CD4-positive, CD25-positive, alpha-beta regulatory T cell (primary cell): ENCODE data around the gene LRPAP1. TPM values are rescaled to one million over a fixed set of nuclear protein-coding genes. Genes with fewer than 3 reads are reported as not detected.

Experiments used
- ATAC-seq, 2 donors: fragments of 150-1000 bp; cut with Tn5 transposase; one replicate each; pipeline ENCODE4 v1.10.0; 2021; ENCODE audit warnings: low read depth in 2 of 2, moderate number of reproducible peaks in 2 of 2, moderate library complexity in 1 of 2
- DNase-seq, 3 donors: peaks; one replicate each; pipeline versions ENCODE4 v3.0.0 to v3.0.0-alpha.2; 2012 to 2022; ENCODE audit warnings: mixed read lengths in 1 of 3
- H3K27ac ChIP-seq: one replicate; pipeline ENCODE4 v1.7.0; 2013; ENCODE audit warnings: mild to moderate bottlenecking, low read length; ENCODE audit not compliant: insufficient read depth, poor library complexity, severe bottlenecking
- H3K27me3 ChIP-seq: one replicate; pipeline ENCODE4 v1.7.0; 2013; ENCODE audit warnings: low read length; ENCODE audit not compliant: control insufficient read depth, insufficient read depth
- H3K36me3 ChIP-seq: one replicate; pipeline ENCODE4 v1.7.0; 2013; ENCODE audit warnings: mild to moderate bottlenecking, low read length, moderate library complexity; ENCODE audit not compliant: control insufficient read depth, insufficient read depth
- H3K4me1 ChIP-seq: 2 replicates; pipeline ENCODE4 v1.7.0; 2013; ENCODE audit warnings: mild to moderate bottlenecking, low read length; ENCODE audit not compliant: insufficient read depth, control insufficient read depth, poor library complexity, severe bottlenecking
- H3K4me3 ChIP-seq: one replicate; pipeline ENCODE4 v1.7.0; 2013; ENCODE audit warnings: low read depth, mild to moderate bottlenecking, low read length, moderate library complexity
- H3K9me3 ChIP-seq, 2 experiments: 1 replicate in 1 of 2; 2 replicates in 1 of 2; pipeline ENCODE4 v1.7.0; 2013; ENCODE audit warnings: low read length in 2 of 2, mild to moderate bottlenecking in 1 of 2, moderate library complexity in 1 of 2; ENCODE audit not compliant: control insufficient read depth in 2 of 2
- H3K27ac Mint-ChIP-seq, 3 donors: one replicate each; pipeline ENCODE4 v1.8.0; 2020 to 2022; ENCODE audit warnings: mild to moderate bottlenecking in 3 of 3, mixed read lengths in 3 of 3, moderate library complexity in 2 of 3
- H3K27me3 Mint-ChIP-seq: one replicate; pipeline ENCODE4 v1.8.0; 2022; ENCODE audit warnings: mild to moderate bottlenecking, mixed read lengths
- H3K36me3 Mint-ChIP-seq: one replicate; pipeline ENCODE4 v1.8.0; 2020; ENCODE audit warnings: mixed read lengths
- H3K4me1 Mint-ChIP-seq, 4 donors: one replicate each; pipeline ENCODE4 v1.8.0; 2020 to 2022; ENCODE audit warnings: mixed read lengths in 4 of 4, mild to moderate bottlenecking in 1 of 4
- H3K4me3 Mint-ChIP-seq, 4 donors: one replicate each; pipeline ENCODE4 v1.8.0; 2020 to 2022; ENCODE audit warnings: mild to moderate bottlenecking in 4 of 4, mixed read lengths in 4 of 4, moderate library complexity in 3 of 4
- H3K9me3 Mint-ChIP-seq, 7 donors: one replicate each; pipeline ENCODE4 v1.8.0; 2020 to 2022; ENCODE audit warnings: mixed read lengths in 7 of 7, mild to moderate bottlenecking in 3 of 7, moderate library complexity in 2 of 7
- polyA plus RNA-seq, 4 donors: library from polyadenylated mRNA; unstranded; fragments of 300-500 nt; fragmentation: Illumina TruSeq; gene quantifications; one replicate each; pipeline ENCODE4 v1.2.3, GENCODE V29; 2021
- total RNA-seq: library from RNA; stranded (reverse); gene quantifications from one replicate; pipeline ENCODE4 v1.2.3, GENCODE V29; 2022

Gene LRPAP1
- total and polyA plus RNA-seq, 5 donors from 2014 or later = 78.4 to 111 (median 99.2) TPM

DNA sequence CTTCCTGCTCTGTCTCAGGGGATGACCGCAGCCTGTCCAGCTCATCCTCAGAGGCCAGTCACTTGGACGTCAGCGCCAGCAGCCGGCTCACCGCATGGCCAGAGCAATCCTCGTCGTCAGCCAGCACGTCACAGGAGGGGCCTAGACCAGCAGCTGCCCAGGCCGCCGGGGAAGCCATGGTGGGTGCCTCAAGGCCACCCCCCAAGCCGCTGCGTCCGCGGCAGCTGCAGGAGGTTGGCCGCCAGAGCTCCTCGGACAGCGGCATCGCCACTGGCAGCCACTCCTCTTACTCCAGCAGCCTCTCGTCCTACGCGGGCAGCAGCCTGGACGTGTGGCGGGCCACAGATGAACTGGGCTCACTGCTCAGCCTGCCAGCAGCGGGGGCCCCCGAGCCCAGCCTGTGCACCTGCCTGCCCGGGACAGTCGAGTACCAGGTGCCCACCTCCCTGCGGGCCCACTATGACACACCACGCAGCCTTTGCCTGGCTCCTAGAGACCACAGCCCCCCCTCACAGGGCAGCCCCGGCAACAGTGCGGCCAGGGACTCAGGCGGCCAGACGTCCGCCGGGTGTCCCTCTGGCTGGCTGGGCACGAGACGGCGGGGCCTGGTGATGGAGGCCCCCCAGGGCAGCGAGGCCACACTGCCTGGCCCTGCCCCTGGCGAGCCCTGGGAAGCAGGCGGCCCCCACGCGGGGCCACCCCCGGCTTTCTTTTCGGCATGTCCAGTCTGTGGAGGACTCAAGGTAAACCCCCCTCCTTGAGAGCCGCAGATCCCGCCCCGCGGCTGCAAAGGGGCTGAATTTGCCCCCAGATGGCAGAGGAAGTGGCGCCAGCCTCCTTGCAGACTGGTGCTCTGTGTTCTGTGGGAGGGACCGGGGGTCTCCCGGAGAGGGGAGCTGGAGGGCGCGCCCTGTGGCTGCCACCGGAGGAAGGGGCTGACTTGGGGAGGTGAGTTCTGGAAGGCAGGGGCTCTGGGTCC, 39.2 kb downstream of the LRPAP1 start:
- Mint-ChIP-seq H3K27ac (no peak overlapping the region), H3K4me1 (no peaks in the 10 kb centered on the region), H3K36me3 (no peaks in the 10 kb centered on the region), H3K27me3 (peaks cover 21% of the 10 kb centered on the region), H3K4me3 (no peak overlapping the region), H3K9me3 (peaks cover 0 to 1% (median 0%) of the 10 kb centered on the region in 7 donors)
- H3K4me3 ChIP-seq = no peak overlapping the region
- no peaks in the 10 kb centered on the region for H3K9me3 ChIP-seq
- no peaks in the 10 kb centered on the region for H3K36me3 ChIP-seq
- no peak for ATAC-seq
- H3K4me1 ChIP-seq = no peaks in the 10 kb centered on the region
- DNase-seq = no peak
- H3K27me3 ChIP-seq = no peaks in the 10 kb centered on the region
- no peak overlapping the region for H3K27ac ChIP-seq

DNA sequence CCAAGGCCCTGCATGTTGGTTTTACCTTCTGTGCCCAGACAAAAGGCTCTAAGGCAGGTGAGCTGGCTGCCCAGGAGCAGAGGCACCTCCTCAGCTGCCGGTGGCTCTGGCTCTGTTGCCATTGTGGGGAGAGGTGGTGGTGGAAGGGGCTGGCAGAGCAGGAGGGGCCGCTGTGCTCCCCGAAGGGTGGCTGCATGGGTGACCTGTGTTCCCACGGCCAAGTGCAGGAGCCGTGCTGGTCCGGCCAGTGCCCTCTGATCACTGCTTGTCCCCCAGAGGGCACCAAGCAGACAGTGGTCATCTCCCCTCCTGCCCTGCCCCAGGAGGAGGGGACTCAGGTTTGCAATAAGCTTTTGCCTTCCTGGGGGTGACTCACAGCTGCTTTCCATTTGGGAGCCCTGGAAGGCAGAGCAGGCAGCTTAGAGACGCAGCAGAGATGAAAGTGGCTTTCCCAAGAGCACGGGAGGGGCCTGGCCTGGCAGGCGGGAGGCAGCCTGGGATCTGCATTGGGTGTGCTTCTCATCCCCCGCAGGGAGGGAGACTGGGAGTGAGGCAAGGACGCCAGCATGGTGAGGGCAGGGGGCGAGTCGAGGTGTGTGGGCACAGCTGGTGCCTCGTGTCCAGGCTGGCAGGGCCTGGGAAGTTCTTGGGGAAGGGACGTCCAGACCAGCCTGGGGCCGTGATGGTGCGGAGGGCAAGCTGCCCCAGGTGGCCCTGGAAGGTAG, 40.4 kb downstream of the LRPAP1 start:
- peaks cover 21% of the 10 kb centered on the region for H3K27me3 Mint-ChIP-seq

GRCh38 chr4:3489451-3489962, 42.7 kb downstream of the LRPAP1 start:
- H3K36me3 Mint-ChIP-seq = no peaks in the 10 kb centered on the region
- H3K4me1 Mint-ChIP-seq = peaks cover 0 to 5% (median 2%) of the 10 kb centered on the region in 4 donors
- no peaks in the 10 kb centered on the region for H3K9me3 ChIP-seq
- H3K27me3 Mint-ChIP-seq = peaks cover 17% of the 10 kb centered on the region
- no peak overlapping the region for H3K27ac Mint-ChIP-seq
- ATAC-seq (no peak), DNase-seq (no peak)
- peaks cover 9% of the 10 kb centered on the region for H3K4me1 ChIP-seq
- H3K27me3 ChIP-seq = no peaks in the 10 kb centered on the region
- no peak overlapping the region for H3K27ac ChIP-seq
- H3K4me3 ChIP-seq = no peak overlapping the region
- no peaks in the 10 kb centered on the region for H3K36me3 ChIP-seq
- no peak overlapping the region for H3K4me3 Mint-ChIP-seq
- peaks cover 0 to 3% (median 0%) of the 10 kb centered on the region in 7 donors for H3K9me3 Mint-ChIP-seq

More for the DNA sequence above, 40.4 kb downstream of the LRPAP1 start:
- Mint-ChIP-seq H3K9me3 (peaks cover 0 to 1% (median 0%) of the 10 kb centered on the region in 7 donors), H3K4me3 (no peak overlapping the region), H3K36me3 (no peaks in the 10 kb centered on the region), H3K4me1 (no peaks in the 10 kb centered on the region), H3K27ac (peak overlapping the region in 1 of 3 donors; percentile 64)
- ATAC-seq (no peak), DNase-seq (no peak)
- Histone ChIP-seq H3K27ac (no peak overlapping the region), H3K4me3 (no peak overlapping the region), H3K9me3 (no peaks in the 10 kb centered on the region), H3K36me3 (no peaks in the 10 kb centered on the region), H3K4me1 (no peaks in the 10 kb centered on the region), H3K27me3 (no peaks in the 10 kb centered on the region)

- Histone ChIP-seq H3K4me3 (no peak overlapping the region), H3K4me1 (peaks cover 9% of the 10 kb centered on the region), H3K36me3 (no peaks in the 10 kb centered on the region), H3K27ac (no peak overlapping the region), H3K9me3 (no peaks in the 10 kb centered on the region), H3K27me3 (no peaks in the 10 kb centered on the region)
- Mint-ChIP-seq H3K27ac (no peak overlapping the region), H3K27me3 (peaks cover 17% of the 10 kb centered on the region), H3K36me3 (no peaks in the 10 kb centered on the region), H3K4me1 (peaks cover 0 to 5% (median 2%) of the 10 kb centered on the region in 4 donors), H3K4me3 (no peak overlapping the region), H3K9me3 (peaks cover 0 to 1% (median 0%) of the 10 kb centered on the region in 7 donors)
- DNase-seq (no peak), ATAC-seq (no peak)
These were observed 43.4 kb downstream of the LRPAP1 start for GRCh38 chr4:3488820-3489219.

DNA sequence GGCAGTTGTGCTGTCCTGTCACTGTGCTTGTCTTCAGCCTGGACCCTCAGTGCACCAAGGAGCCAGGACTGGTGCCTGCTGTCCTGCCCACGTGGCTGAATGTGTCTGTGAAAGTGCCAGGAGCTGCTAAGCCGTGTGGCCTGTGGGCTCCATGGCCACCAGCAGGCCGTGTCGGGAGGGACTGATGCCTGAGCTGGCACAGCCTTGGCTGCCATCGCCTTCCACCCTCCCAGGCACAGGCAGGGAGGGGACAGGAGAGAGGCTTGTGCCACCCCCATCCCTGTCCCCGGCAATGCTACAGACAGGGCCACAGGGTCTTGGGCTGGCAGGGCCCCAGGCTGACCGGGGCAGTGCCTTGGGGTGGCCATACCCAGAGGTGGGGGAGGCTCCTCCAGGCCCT, 44.4 kb downstream of the LRPAP1 start:
- H3K4me3 Mint-ChIP-seq = no peak overlapping the region
- peaks cover 0 to 5% (median 2%) of the 10 kb centered on the region in 4 donors for H3K4me1 Mint-ChIP-seq
- H3K36me3 ChIP-seq = no peaks in the 10 kb centered on the region
- DNase-seq = no peak
- H3K27me3 ChIP-seq = no peaks in the 10 kb centered on the region
- H3K4me3 ChIP-seq = no peak overlapping the region
- no peak for ATAC-seq
- H3K9me3 ChIP-seq = no peaks in the 10 kb centered on the region
- peaks cover 0 to 1% (median 0%) of the 10 kb centered on the region in 7 donors for H3K9me3 Mint-ChIP-seq
- peaks cover 17% of the 10 kb centered on the region for H3K27me3 Mint-ChIP-seq
- H3K27ac Mint-ChIP-seq = no peak overlapping the region
- no peaks in the 10 kb centered on the region for H3K36me3 Mint-ChIP-seq
- H3K4me1 ChIP-seq = peaks cover 9% of the 10 kb centered on the region
- H3K27ac ChIP-seq = no peak overlapping the region

DNA sequence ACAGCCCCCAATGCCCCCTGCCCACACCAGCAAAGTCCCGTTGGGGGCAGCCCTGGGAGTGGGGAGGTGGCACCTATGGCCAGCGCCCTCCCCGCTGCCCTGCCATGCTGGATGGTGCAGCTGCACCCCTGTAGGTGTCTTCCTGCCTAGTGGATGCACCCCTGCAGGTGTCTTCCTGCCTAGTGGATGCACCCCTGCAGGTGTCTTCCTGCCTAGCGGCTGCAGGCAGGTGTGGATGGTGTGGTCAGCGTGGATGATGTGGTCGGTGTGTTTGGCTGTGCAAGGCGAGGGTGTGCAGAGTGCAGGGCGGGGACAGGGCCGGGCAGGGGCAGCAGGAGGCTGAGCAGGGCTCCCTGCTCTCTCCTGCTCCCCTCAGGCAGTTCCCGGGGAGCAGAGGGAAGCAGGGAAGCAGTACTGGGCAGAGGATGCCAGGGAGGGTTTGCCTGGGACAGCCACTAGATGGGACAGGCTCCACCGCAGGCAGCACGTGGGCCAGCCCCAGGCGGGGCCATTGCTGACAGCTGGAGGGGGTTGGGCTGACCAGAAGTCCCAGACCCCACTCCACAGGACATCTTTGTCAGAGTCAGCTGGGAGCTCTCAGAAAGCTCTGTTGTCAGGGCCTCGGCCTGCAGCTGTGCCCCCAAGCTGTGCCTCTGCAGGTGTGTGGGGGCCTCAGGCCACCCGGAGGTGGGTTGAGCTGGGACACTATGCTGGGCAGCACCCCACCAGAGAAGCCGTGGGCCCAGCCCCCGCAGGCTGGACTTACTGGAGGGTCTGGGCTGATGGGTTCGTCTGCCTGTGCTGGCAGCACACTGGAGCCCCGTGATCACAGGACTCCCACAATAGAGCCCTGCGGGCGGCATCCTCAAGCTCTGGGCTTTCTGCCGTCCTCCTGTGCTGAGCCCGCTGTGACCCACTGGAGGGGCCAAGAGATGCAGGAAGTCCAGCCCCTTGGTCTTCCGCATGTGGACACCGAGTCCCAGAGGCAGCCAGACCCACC, 45.4 kb downstream of the LRPAP1 start:
- Mint-ChIP-seq H3K27me3 (peaks cover 12% of the 10 kb centered on the region), H3K27ac (peak overlapping the region in 1 of 3 donors; percentile 48), H3K4me1 (peaks cover 0 to 5% (median 2%) of the 10 kb centered on the region in 4 donors), H3K36me3 (no peaks in the 10 kb centered on the region), H3K4me3 (peak overlapping the region in 1 of 4 donors; percentile 43), H3K9me3 (peaks cover 0 to 1% (median 0%) of the 10 kb centered on the region in 7 donors)
- Histone ChIP-seq H3K4me3 (no peak overlapping the region), H3K27ac (no peak overlapping the region), H3K4me1 (peaks cover 9% of the 10 kb centered on the region), H3K36me3 (no peaks in the 10 kb centered on the region), H3K27me3 (no peaks in the 10 kb centered on the region), H3K9me3 (no peaks in the 10 kb centered on the region)
- DNase-seq = no peak
- ATAC-seq = no peak
